GM18507 (cell line): ENCODE data around the gene FBXO21.

Experiments
- DNase-seq: peaks from one replicate; pipeline ENCODE4 v3.0.0; 2011; ENCODE audit warnings: low read depth; ENCODE audit not compliant: insufficient read length; ENCODE audit errors: extremely low spot score
- FAIRE-seq: peaks from 2 replicates; lab custom pipeline; 2011; peaks lifted over from hg19 to GRCh38; lab: Jason Lieb, UNC

FBXO21 gene

GRCh38 chr12:117171499-117172162 lies 18.6 kb downstream of the FBXO21 start:
- no peak for DNase-seq
- no peak for FAIRE-seq

GRCh38 chr12:117169548-117169947 lies 20.7 kb downstream of the FBXO21 start:
- no peak for FAIRE-seq

GRCh38 chr12:117168976-117169375 lies 21.3 kb downstream of the FBXO21 start:
- DNase-seq (no peak), FAIRE-seq (no peak)

More at GRCh38 chr12:117169548-117169947, 20.7 kb downstream of the FBXO21 start:
- DNase-seq, result no peak

- no peak for FAIRE-seq
Measured at GRCh38 chr12:117167769-117168168, 22.5 kb downstream of the FBXO21 start.

GRCh38 chr12:117166107-117166506 lies 24.2 kb downstream of the FBXO21 start:
- FAIRE-seq (no peak), DNase-seq (no peak)

More at GRCh38 chr12:117167769-117168168, 22.5 kb downstream of the FBXO21 start:
- no peak for DNase-seq

GRCh38 chr12:117165342-117165741 lies 24.9 kb downstream of the FBXO21 start:
- FAIRE-seq (no peak), DNase-seq (no peak)

GRCh38 chr12:117162633-117163032 lies 27.6 kb downstream of the FBXO21 start:
- DNase-seq (no peak), FAIRE-seq (no peak)

GRCh38 chr12:117162167-117162539 lies 28.1 kb downstream of the FBXO21 start:
- no peak for FAIRE-seq

GRCh38 chr12:117161460-117162166 lies 28.7 kb downstream of the FBXO21 start:
- no peak for FAIRE-seq
- no peak for DNase-seq

More at GRCh38 chr12:117162167-117162539, 28.1 kb downstream of the FBXO21 start:
- DNase-seq, result no peak

- no peak for FAIRE-seq
- DNase-seq, result no peak
Measured at GRCh38 chr12:117159674-117160073, 30.6 kb downstream of the FBXO21 start.

- FAIRE-seq (no peak), DNase-seq (no peak)
Measured at GRCh38 chr12:117158911-117159553, 31.2 kb downstream of the FBXO21 start.

GRCh38 chr12:117158096-117158495 lies 32.2 kb downstream of the FBXO21 start:
- FAIRE-seq, result no peak

GRCh38 chr12:117155278-117156060 lies 34.8 kb downstream of the FBXO21 start:
- DNase-seq, result peak; percentile 56
- peak; percentile 59 for FAIRE-seq

More at GRCh38 chr12:117158096-117158495, 32.2 kb downstream of the FBXO21 start:
- DNase-seq, result no peak

GRCh38 chr12:117152793-117153775 lies 37.2 kb downstream of the FBXO21 start:
- FAIRE-seq, result peak; percentile 77
- DNase-seq, result peak; percentile 29

- FAIRE-seq (no peak), DNase-seq (no peak)
Measured at GRCh38 chr12:117151403-117152031, 38.8 kb downstream of the FBXO21 start.

- FAIRE-seq, result no peak
Measured at GRCh38 chr12:117149431-117149830, 40.8 kb downstream of the FBXO21 start.

GRCh38 chr12:117148642-117149041 lies 41.6 kb downstream of the FBXO21 start:
- FAIRE-seq (no peak), DNase-seq (no peak)

More at GRCh38 chr12:117149431-117149830, 40.8 kb downstream of the FBXO21 start:
- DNase-seq, result no peak

GRCh38 chr12:117147639-117148038 lies 42.6 kb downstream of the FBXO21 start:
- DNase-seq (no peak), FAIRE-seq (no peak)
